SK-N-SH (cell line): ENCODE measurements around the gene MLLT6. TPM values are rescaled to one million over a fixed set of nuclear protein-coding genes. Genes with fewer than 3 reads are reported as not detected.

Experiments
- CTCF ChIA-PET: fragments of 300-600, 350-600 bp; formaldehyde crosslinking; extraction: SDS; loops from one replicate; lab custom pipeline; 2021; lab: Yijun Ruan, JAX
- POLR2A ChIA-PET: fragments of 350-600 bp; sonication (Branson Sonifier 250); formaldehyde crosslinking; extraction: SDS; loops from one replicate; lab custom pipeline; 2020; ENCODE audit warnings: antibody characterized with exemption, inconsistent platforms; lab: Yijun Ruan, JAX
- DNase-seq: peaks from one replicate; pipeline ENCODE4 v3.0.0; 2012
- H2AFZ ChIP-seq: fragments of 200-600 bp; sonication (generic); 2 replicates; pipeline ENCODE4 v1.8.1; 2016; ENCODE audit warnings: antibody characterized with exemption, mild to moderate bottlenecking, low read depth
- H3F3A ChIP-seq: fragments of 200-600 bp; sonication (generic); replicated peaks from 2 replicates; pipeline ENCODE3; 2016; ENCODE audit warnings: antibody characterized with exemption, mild to moderate bottlenecking; ENCODE audit not compliant: insufficient read depth
- H3K27ac ChIP-seq, 2 experiments: fragments of 200-500 bp in 1 of 2; fragments of 200-600 bp in 1 of 2; sonication (Bioruptor generic) in 1 of 2; sonication (generic), shearing (Covaris generic) in 1 of 2; 2 replicates each; pipeline versions ENCODE4 v1.5.1 to v1.6.1; 2014 to 2016; ENCODE audit warnings: low read depth in 2 of 2, inconsistent platforms in 1 of 2, low read length in 1 of 2, mild to moderate bottlenecking in 1 of 2, mixed read lengths in 1 of 2
- H3K27me3 ChIP-seq: fragments of 200-600 bp; sonication (generic), shearing (Covaris generic); 2 replicates; pipeline ENCODE4 v1.6.1; 2016; ENCODE audit warnings: mixed run types; ENCODE audit not compliant: insufficient read depth
- H3K36me3 ChIP-seq, 2 experiments: fragments of 200-500 bp in 1 of 2; fragments of 200-600 bp in 1 of 2; sonication (Bioruptor generic) in 1 of 2; sonication (generic) in 1 of 2; replicated peaks in 1 of 2; 2 replicates each; pipeline versions ENCODE3 to v1.5.1; 2014 to 2016; ENCODE audit warnings: low read length in 1 of 2, mild to moderate bottlenecking in 1 of 2; ENCODE audit not compliant: insufficient read depth in 2 of 2, control insufficient read depth in 1 of 2
- H3K4me1 ChIP-seq, 2 experiments: fragments of 200-500 bp in 1 of 2; fragments of 200-600 bp in 1 of 2; sonication (Bioruptor generic) in 1 of 2; sonication (generic), shearing (Covaris generic) in 1 of 2; 2 replicates each; pipeline versions ENCODE4 v1.5.1 to v1.6.1; 2014 to 2016; ENCODE audit warnings: low read depth in 1 of 2, low read length in 1 of 2, mixed run types in 1 of 2; ENCODE audit not compliant: insufficient read depth in 2 of 2, control insufficient read depth in 1 of 2
- H3K4me2 ChIP-seq: fragments of 200-600 bp; sonication (generic), shearing (Covaris generic); 2 replicates; pipeline ENCODE4 v1.6.1; 2017; ENCODE audit warnings: mixed run types
- H3K4me3 ChIP-seq, 2 experiments: fragments of 200-500 bp in 1 of 2; fragments of 200-600 bp in 1 of 2; sonication (Bioruptor generic) in 1 of 2; sonication (generic), shearing (Covaris generic) in 1 of 2; 2 replicates each; pipeline versions ENCODE4 v1.5.1 to v1.8.1; 2014 to 2016; ENCODE audit warnings: low read depth in 2 of 2, inconsistent platforms in 1 of 2, low read length in 1 of 2, mild to moderate bottlenecking in 1 of 2, mixed read lengths in 1 of 2, moderate library complexity in 1 of 2
- H3K79me2 ChIP-seq: fragments of 200-600 bp; sonication (generic); 2 replicates; pipeline ENCODE4 v1.8.1; 2017; ENCODE audit warnings: mild to moderate bottlenecking; ENCODE audit not compliant: insufficient read depth
- H3K9ac ChIP-seq: fragments of 200-600 bp; sonication (generic); 2 replicates; pipeline ENCODE4 v1.6.1; 2017; ENCODE audit warnings: mixed run types
- H3K9me2 ChIP-seq: fragments of 200-600 bp; sonication (generic); 2 replicates; pipeline ENCODE4 v1.6.1; 2017; ENCODE audit warnings: mixed run types
- H3K9me3 ChIP-seq: fragments of 200-600 bp; sonication (generic); 2 replicates; pipeline ENCODE4 v1.6.1; 2017; ENCODE audit warnings: mixed run types, mild to moderate bottlenecking, moderate library complexity
- H4K20me1 ChIP-seq: fragments of 200-600 bp; sonication (generic); 2 replicates; pipeline ENCODE4 v1.6.1; 2017; ENCODE audit warnings: mild to moderate bottlenecking, mixed run types; ENCODE audit not compliant: insufficient read depth
- EP300 ChIP-seq, 2 experiments: IDR thresholded peaks; 2 replicates each; pipeline versions ENCODE4 v1.4.0 to v1.6.1; 2012; ENCODE audit warnings: borderline replicate concordance in 1 of 2, low read depth in 1 of 2, low read length in 1 of 2
- FOXJ3 ChIP-seq: sonication (generic); formaldehyde crosslinking; IDR thresholded peaks from 2 replicates; pipeline ENCODE4 v1.5.1; 2020; ENCODE audit warnings: mild to moderate bottlenecking, missing genetic modification reagents
- FOXM1 ChIP-seq: IDR thresholded peaks from 2 replicates; pipeline ENCODE4 v1.4.0; 2012; ENCODE audit warnings: low read depth, mild to moderate bottlenecking
- MXI1 ChIP-seq: IDR thresholded peaks from 2 replicates; pipeline ENCODE4 v1.6.1; 2012; ENCODE audit warnings: mild to moderate bottlenecking, low read depth, low read length, improper control_type of control experiment
- RAD21 ChIP-seq: IDR thresholded peaks from 2 replicates; pipeline ENCODE4 v1.6.1; 2012; ENCODE audit warnings: mild to moderate bottlenecking, low read length
- TAF1 ChIP-seq: IDR thresholded peaks from 2 replicates; pipeline ENCODE4 v1.6.1; 2012; ENCODE audit warnings: low read depth, mild to moderate bottlenecking, low read length, moderate library complexity, borderline replicate concordance
- WGBS: methylation state at CpG from one replicate; pipeline ENCODE4 v1.1.6; 2017; ENCODE audit warnings: low lambda C conversion rate; 5-methylcytosine and 5-hydroxymethylcytosine counted together
- polyA plus RNA-seq, 3 experiments: library from polyadenylated mRNA; depleted of rRNA; stranded (reverse); fragments of >200 nt; gene quantifications; 2 replicates each; pipeline ENCODE4 v1.2.3, GENCODE V29; 2012
- TF ChIP-seq, protein P1 (sequence below): fragments of 150-350 bp; IDR thresholded peaks from 2 replicates; pipeline ENCODE4 v1.6.1; 2017; ENCODE audit warnings: antibody characterized with exemption, low read length, low read depth, borderline replicate concordance
- TF ChIP-seq, protein P2 (sequence below): IDR thresholded peaks from 2 replicates; pipeline ENCODE4; 2012
- TF ChIP-seq, protein P3 (sequence below): fragments of 150-350 bp; IDR thresholded peaks from 2 replicates; pipeline ENCODE4 v1.6.1; 2016; ENCODE audit warnings: mild to moderate bottlenecking, low read depth, low read length
- TF ChIP-seq, protein P4 (sequence below): IDR thresholded peaks from 2 replicates; pipeline ENCODE4 v1.4.0; 2012; ENCODE audit warnings: low read depth, borderline replicate concordance

Gene MLLT6
- polyA plus RNA-seq, 1 of the 3 experiments (the other 2 are of a cell fraction): 41.5 TPM

DNA sequence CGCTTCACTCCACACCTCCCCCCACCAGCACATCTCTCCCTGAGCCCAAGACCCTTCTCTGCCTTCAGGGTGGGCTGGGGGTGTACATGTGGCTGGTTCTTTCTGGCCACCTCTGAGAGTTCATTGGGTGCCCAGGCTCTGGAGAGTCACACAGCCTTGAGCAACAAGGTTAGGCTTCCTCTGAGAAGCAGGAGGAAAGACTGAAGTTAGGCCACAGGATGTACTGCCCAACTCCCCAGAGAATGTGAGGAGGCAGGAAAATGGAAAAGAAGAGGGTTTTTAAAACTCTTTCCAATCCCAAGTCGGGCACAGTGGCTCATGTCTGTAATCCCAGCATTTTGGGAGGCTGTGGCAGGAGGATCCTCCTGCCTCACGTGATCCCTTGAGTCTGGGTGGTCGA lies 35.7 kb downstream of the MLLT6 start (continued):
- TF ChIP-seq EP300 (IDR thresholded peaks at IDR 0.05; ENCODE audit: borderline replicate concordance in 1 of 2, low read depth in 1 of 2, low read length in 1 of 2) (no peak), MXI1 (no peak)

DNA sequence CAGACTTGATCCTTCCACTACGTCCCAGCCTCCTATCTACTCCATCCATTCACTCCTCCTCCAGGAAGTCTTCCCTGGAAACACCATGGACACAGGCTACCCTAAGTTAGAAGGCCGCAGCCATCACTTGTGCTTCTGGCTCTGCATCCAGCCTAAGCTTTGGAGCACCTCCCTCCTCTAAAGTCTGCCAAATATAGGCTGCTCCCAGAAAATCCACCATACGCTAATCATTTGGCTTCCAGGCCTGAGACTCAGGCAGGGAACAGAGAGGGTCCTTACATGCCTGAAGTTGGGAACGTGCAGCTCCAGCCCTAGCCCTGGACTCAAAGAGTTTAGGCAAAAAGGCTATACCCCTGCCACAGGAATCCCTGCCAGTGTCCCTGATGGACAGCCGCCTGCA lies 36.4 kb downstream of the MLLT6 start:
- H3K36me3 ChIP-seq: peaks cover 9 to 23% of the 10 kb centered on the region in 2 experiments
- TF ChIP-seq FOXM1 (no peak), FOXJ3 (CRISPR knock-in tag) (no peak), RAD21 (no peak), TAF1 (no peak)
- TF ChIP-seq, protein P1, sequence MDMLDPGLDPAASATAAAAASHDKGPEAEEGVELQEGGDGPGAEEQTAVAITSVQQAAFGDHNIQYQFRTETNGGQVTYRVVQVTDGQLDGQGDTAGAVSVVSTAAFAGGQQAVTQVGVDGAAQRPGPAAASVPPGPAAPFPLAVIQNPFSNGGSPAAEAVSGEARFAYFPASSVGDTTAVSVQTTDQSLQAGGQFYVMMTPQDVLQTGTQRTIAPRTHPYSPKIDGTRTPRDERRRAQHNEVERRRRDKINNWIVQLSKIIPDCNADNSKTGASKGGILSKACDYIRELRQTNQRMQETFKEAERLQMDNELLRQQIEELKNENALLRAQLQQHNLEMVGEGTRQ: no peak
- TF ChIP-seq, protein P2, sequence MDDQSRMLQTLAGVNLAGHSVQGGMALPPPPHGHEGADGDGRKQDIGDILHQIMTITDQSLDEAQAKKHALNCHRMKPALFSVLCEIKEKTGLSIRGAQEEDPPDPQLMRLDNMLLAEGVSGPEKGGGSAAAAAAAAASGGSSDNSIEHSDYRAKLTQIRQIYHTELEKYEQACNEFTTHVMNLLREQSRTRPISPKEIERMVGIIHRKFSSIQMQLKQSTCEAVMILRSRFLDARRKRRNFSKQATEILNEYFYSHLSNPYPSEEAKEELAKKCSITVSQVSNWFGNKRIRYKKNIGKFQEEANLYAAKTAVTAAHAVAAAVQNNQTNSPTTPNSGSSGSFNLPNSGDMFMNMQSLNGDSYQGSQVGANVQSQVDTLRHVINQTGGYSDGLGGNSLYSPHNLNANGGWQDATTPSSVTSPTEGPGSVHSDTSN: no peak
- TF ChIP-seq, protein P3, sequence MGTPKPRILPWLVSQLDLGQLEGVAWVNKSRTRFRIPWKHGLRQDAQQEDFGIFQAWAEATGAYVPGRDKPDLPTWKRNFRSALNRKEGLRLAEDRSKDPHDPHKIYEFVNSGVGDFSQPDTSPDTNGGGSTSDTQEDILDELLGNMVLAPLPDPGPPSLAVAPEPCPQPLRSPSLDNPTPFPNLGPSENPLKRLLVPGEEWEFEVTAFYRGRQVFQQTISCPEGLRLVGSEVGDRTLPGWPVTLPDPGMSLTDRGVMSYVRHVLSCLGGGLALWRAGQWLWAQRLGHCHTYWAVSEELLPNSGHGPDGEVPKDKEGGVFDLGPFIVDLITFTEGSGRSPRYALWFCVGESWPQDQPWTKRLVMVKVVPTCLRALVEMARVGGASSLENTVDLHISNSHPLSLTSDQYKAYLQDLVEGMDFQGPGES: no peak
- TF ChIP-seq, protein P4, sequence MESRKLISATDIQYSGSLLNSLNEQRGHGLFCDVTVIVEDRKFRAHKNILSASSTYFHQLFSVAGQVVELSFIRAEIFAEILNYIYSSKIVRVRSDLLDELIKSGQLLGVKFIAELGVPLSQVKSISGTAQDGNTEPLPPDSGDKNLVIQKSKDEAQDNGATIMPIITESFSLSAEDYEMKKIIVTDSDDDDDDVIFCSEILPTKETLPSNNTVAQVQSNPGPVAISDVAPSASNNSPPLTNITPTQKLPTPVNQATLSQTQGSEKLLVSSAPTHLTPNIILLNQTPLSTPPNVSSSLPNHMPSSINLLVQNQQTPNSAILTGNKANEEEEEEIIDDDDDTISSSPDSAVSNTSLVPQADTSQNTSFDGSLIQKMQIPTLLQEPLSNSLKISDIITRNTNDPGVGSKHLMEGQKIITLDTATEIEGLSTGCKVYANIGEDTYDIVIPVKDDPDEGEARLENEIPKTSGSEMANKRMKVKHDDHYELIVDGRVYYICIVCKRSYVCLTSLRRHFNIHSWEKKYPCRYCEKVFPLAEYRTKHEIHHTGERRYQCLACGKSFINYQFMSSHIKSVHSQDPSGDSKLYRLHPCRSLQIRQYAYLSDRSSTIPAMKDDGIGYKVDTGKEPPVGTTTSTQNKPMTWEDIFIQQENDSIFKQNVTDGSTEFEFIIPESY: no peak
- H3K4me3 ChIP-seq: no peak overlapping the region
- H3K79me2 ChIP-seq: peaks cover 81% of the 10 kb centered on the region
- DNase-seq: no peak
- H3K9me3 ChIP-seq: no peaks in the 10 kb centered on the region
- 88% methylated on average over 4 of the region's 5 CpGs for WGBS
- CTCF ChIA-PET: interaction anchor here (0.9 to 7.4 kb wide), 3 partner anchors 8 to 67 kb away, joined by 3 to 88 read pairs (median 10); partner anchors contain the start of gene CISD3
- POLR2A ChIA-PET: interaction anchor here (1.4 to 1.7 kb wide), 2 partner anchors 10 kb away, joined by 8 to 12 read pairs; partner anchors contain the start of gene PSMB3
- H3K27me3 ChIP-seq: no peaks in the 10 kb centered on the region
- peaks cover 9 to 61% of the 10 kb centered on the region in 2 experiments; a peak in 2 of 4 replicates for H3K4me1 ChIP-seq
- H3K4me2 ChIP-seq: no peak overlapping the region
- H4K20me1 ChIP-seq: peaks cover 78% of the 10 kb centered on the region
- no peak overlapping the region for H2AFZ ChIP-seq
- no peak overlapping the region for H3K9ac ChIP-seq
- peaks cover 20% of the 10 kb centered on the region for H3F3A ChIP-seq
- H3K9me2 ChIP-seq: no peaks in the 10 kb centered on the region
- peak overlapping the region; percentile 83 to 95; a peak in 3 of 4 replicates for H3K27ac ChIP-seq
